CD4-positive, alpha-beta T cell treated with Interleukin-2 at 100 ng/mL for 4 hours (primary cell): ENCODE measurements around the gene TEDC1.

Experiments
- DNase-seq: peaks from one replicate; pipeline ENCODE4 v3.0.0-alpha.2; 2020; ENCODE audit warnings: low spot score

The TEDC1 gene

GRCh38 chr14:105484997-105485393 lies 6.1 kb upstream of the TEDC1 start:
- DNase-seq: no peak

GRCh38 chr14:105485739-105486162 lies 5.3 kb upstream of the TEDC1 start:
- peak; percentile 79 for DNase-seq

GRCh38 chr14:105486163-105486973 lies 4.7 kb upstream of the TEDC1 start, which contains the start of gene CRIP1:
Gene CRIP1, plus strand, starts transcription at chr14:105486886. Its CDS starts 374 bp downstream, at chr14:105487260.
- peak; percentile 10 for DNase-seq

- DNase-seq: peak; percentile 91
Measured at GRCh38 chr14:105486974-105487448, 4.0 kb upstream of the TEDC1 start.

- peak; percentile 78 for DNase-seq
Measured at GRCh38 chr14:105487449-105487985, 3.5 kb upstream of the TEDC1 start.

- peak; percentile 52 for DNase-seq
Measured at GRCh38 chr14:105487986-105488777, 2.9 kb upstream of the TEDC1 start.

- DNase-seq: peak; percentile 31
Measured at GRCh38 chr14:105488781-105489541, 2.1 kb upstream of the TEDC1 start.

GRCh38 chr14:105489542-105490266 lies 1.3 kb upstream of the TEDC1 start:
- DNase-seq: peak; percentile 89

GRCh38 chr14:105490267-105490571 lies 827 bp upstream of the TEDC1 start:
- no peak for DNase-seq

GRCh38 chr14:105491366-105491973 lies 424 bp downstream of the TEDC1 start:
- peak; percentile 90 for DNase-seq

GRCh38 chr14:105492031-105492970 lies 1.3 kb downstream of the TEDC1 start:
- DNase-seq: peak; percentile 13

- DNase-seq: peak; percentile 23
Measured at GRCh38 chr14:105492971-105493871, 2.2 kb downstream of the TEDC1 start.

GRCh38 chr14:105493921-105494605 lies 3.0 kb downstream of the TEDC1 start:
- DNase-seq: peak; percentile 23

- DNase-seq: no peak
Measured at GRCh38 chr14:105494606-105494929, 3.5 kb downstream of the TEDC1 start.

- DNase-seq: no peak
Measured at GRCh38 chr14:105495101-105495989, 4.3 kb downstream of the TEDC1 start.

GRCh38 chr14:105495990-105496830 lies 5.2 kb downstream of the TEDC1 start:
- peak; percentile 13 for DNase-seq
